HepG2 (cell line): ENCODE measurements around the gene EZH1. TPM values are rescaled to one million over a fixed set of nuclear protein-coding genes. Genes with fewer than 3 reads are reported as not detected.
A peak's percentile ranks its signal among the peaks of the same experiment; 100 is the strongest.
"Not testable (repeated sequence)": the region's sequence is repeated elsewhere in the genome, so short reads cannot be mapped to it uniquely, and the experiment has no call there.

Experiments
- ATAC-seq: fragments of 200-7000 bp; cut with Tn5 transposase; 3 replicates; pipeline ENCODE4 v1.9.1; 2020; ENCODE audit warnings: mild to moderate bottlenecking, moderate library complexity
- BruUV-seq: library from RNA; stranded (reverse); fragments of 400-500 nt; replicated peaks from 2 replicates; lab custom pipeline; 2021; lab: Mats Ljungman, UMichigan
- CTCF ChIA-PET: fragments of 300-600 bp; formaldehyde crosslinking; extraction: SDS; loops from one replicate; lab custom pipeline; 2021; ENCODE audit warnings: low total read pairs, inconsistent platforms, low intra/inter-chr PET ratio; lab: Yijun Ruan, JAX
- POLR2A ChIA-PET: fragments of 350-600 bp; sonication (Branson Sonifier 250); formaldehyde crosslinking; loops from one replicate; lab custom pipeline; 2020; ENCODE audit warnings: antibody characterized with exemption, inconsistent platforms; lab: Yijun Ruan, JAX
- DNase-seq: peaks from one replicate; pipeline ENCODE4 v3.0.0-alpha.2; 2015; ENCODE audit warnings: low spot score
- FAIRE-seq: peaks from 3 replicates; lab custom pipeline; 2011; peaks lifted over from hg19 to GRCh38; lab: Jason Lieb, UNC
- H2AFZ ChIP-seq: one replicate; pipeline ENCODE4 v1.6.1; 2011; ENCODE audit warnings: low read length, inconsistent platforms
- H3K27ac ChIP-seq: fragments of 300-600 bp; 3 replicates; pipeline ENCODE4 v1.8.0; 2011; ENCODE audit warnings: mixed run types, mild to moderate bottlenecking, mixed read lengths, low read length, inconsistent platforms; ENCODE audit not compliant: insufficient read depth; ENCODE audit errors: extremely low read length
- H3K27me3 ChIP-seq, 2 experiments: fragments of 200-600 bp in 1 of 2; 2 replicates in 1 of 2; 3 replicates in 1 of 2; pipeline versions ENCODE4 v1.6.0 to v1.8.0; 2011; ENCODE audit warnings: low read length in 2 of 2, mild to moderate bottlenecking in 2 of 2, moderate library complexity in 2 of 2, inconsistent platforms in 1 of 2; ENCODE audit not compliant: insufficient read depth in 2 of 2, control insufficient read depth in 1 of 2
- H3K36me3 ChIP-seq, 2 experiments: fragments of 200-600 bp in 1 of 2; replicated peaks in 1 of 2; 2 replicates in 1 of 2; 3 replicates in 1 of 2; pipeline versions ENCODE4 v1.5.1 to v1.8.0; 2011; ENCODE audit warnings: low read length in 2 of 2, inconsistent platforms in 1 of 2; ENCODE audit not compliant: insufficient read depth in 2 of 2, control insufficient read depth in 1 of 2
- H3K4me1 ChIP-seq: 2 replicates; pipeline ENCODE4 v1.5.1; 2012; ENCODE audit warnings: low read length, inconsistent platforms; ENCODE audit not compliant: insufficient read depth
- H3K4me2 ChIP-seq: 2 replicates; pipeline ENCODE4 v1.6.0; 2011; ENCODE audit warnings: low read depth, low read length, inconsistent platforms
- H3K4me3 ChIP-seq, 3 experiments: fragments of 200-600 bp in 1 of 3; sonication (generic), shearing (Covaris generic) in 1 of 3; replicated peaks in 1 of 3; 2 replicates each; pipeline ENCODE4 v1.5.1; 2011 to 2016; ENCODE audit warnings: low read length in 3 of 3, inconsistent platforms in 2 of 3, low read depth in 2 of 3, mild to moderate bottlenecking in 2 of 3, control low read depth in 1 of 3, mixed read lengths in 1 of 3; ENCODE audit not compliant: insufficient read depth in 1 of 3
- H3K79me2 ChIP-seq: one replicate; pipeline ENCODE4 v1.6.1; 2011; ENCODE audit warnings: low read length, inconsistent platforms; ENCODE audit not compliant: insufficient read depth
- H3K9ac ChIP-seq: 2 replicates; pipeline ENCODE4 v1.6.0; 2011; ENCODE audit warnings: mild to moderate bottlenecking, low read depth, low read length, inconsistent platforms; ENCODE audit not compliant: insufficient read depth
- H3K9me3 ChIP-seq: 2 replicates; pipeline ENCODE4 v1.5.1; 2012; ENCODE audit warnings: mild to moderate bottlenecking, low read length
- H4K20me1 ChIP-seq: 2 replicates; pipeline ENCODE4 v1.6.0; 2011; ENCODE audit warnings: inconsistent platforms, mild to moderate bottlenecking, low read length, moderate library complexity; ENCODE audit not compliant: insufficient read depth
- HNRNPUL1 ChIP-seq: fragments of 200-400 bp; formaldehyde crosslinking; IDR thresholded peaks from 2 replicates; pipeline ENCODE4 v1.6.1; 2017; ENCODE audit warnings: low read depth, mild to moderate bottlenecking, low read length, moderate library complexity
- JUN ChIP-seq: sonication (generic); formaldehyde crosslinking; IDR thresholded peaks from 2 replicates; pipeline ENCODE4 v1.4.0; 2020; ENCODE audit warnings: mild to moderate bottlenecking, missing genetic modification reagents
- MED8 ChIP-seq: sonication (generic); formaldehyde crosslinking; IDR thresholded peaks from 2 replicates; pipeline ENCODE4 v1.8.1; 2023; ENCODE audit warnings: mild to moderate bottlenecking, missing genetic modification reagents; ENCODE audit not compliant: insufficient replicate concordance
- NR2C2 ChIP-seq: sonication (generic); formaldehyde crosslinking; IDR thresholded peaks from 2 replicates; pipeline ENCODE4 v1.4.0; 2020; ENCODE audit warnings: missing genetic modification reagents, mild to moderate bottlenecking, moderate library complexity, borderline replicate concordance
- TRAFD1 ChIP-seq: sonication (generic); formaldehyde crosslinking; IDR thresholded peaks from 2 replicates; pipeline ENCODE4 v1.5.1; 2020; ENCODE audit warnings: missing genetic modification reagents, mild to moderate bottlenecking, borderline replicate concordance
- USF2 ChIP-seq, 2 experiments: sonication (generic) in 1 of 2; formaldehyde crosslinking in 1 of 2; IDR thresholded peaks; 2 replicates each; pipeline versions ENCODE4 v1.5.1 to v1.6.1; 2011 to 2020; ENCODE audit warnings: borderline replicate concordance in 1 of 2, low read depth in 1 of 2, low read length in 1 of 2, mild to moderate bottlenecking in 1 of 2, missing genetic modification reagents in 1 of 2, moderate library complexity in 1 of 2
- ZFP91 ChIP-seq: sonication (generic); formaldehyde crosslinking; IDR thresholded peaks from 2 replicates; pipeline ENCODE4 v1.9.0; 2022; ENCODE audit warnings: missing genetic modification reagents, mild to moderate bottlenecking, borderline replicate concordance
- ZNF234 ChIP-seq: sonication (generic); formaldehyde crosslinking; conservative IDR thresholded peaks from 2 replicates; pipeline ENCODE4 v1.5.1; 2020; ENCODE audit warnings: mild to moderate bottlenecking, missing genetic modification reagents
- ZNF329 ChIP-seq: sonication (generic); formaldehyde crosslinking; IDR thresholded peaks from 2 replicates; pipeline ENCODE4 v1.9.0; 2021; ENCODE audit warnings: low read depth, mild to moderate bottlenecking, missing genetic modification reagents
- ZNF33B ChIP-seq: sonication (generic); formaldehyde crosslinking; IDR thresholded peaks from 2 replicates; pipeline ENCODE4 v1.5.1; 2020; ENCODE audit warnings: mild to moderate bottlenecking, missing genetic modification reagents
- ZNF576 ChIP-seq: sonication (generic); formaldehyde crosslinking; IDR thresholded peaks from 2 replicates; pipeline ENCODE4 v1.4.0; 2020; ENCODE audit warnings: mild to moderate bottlenecking, missing genetic modification reagents
- WGBS: methylation state at CpG from one replicate; pipeline ENCODE4 v1.1.6; 2017; ENCODE audit warnings: low lambda C conversion rate; 5-methylcytosine and 5-hydroxymethylcytosine counted together
- in situ Hi-C: cut with HindIII; loops from 2 replicates; pipeline ENCODE4 v1.10.0; 2017; ENCODE audit warnings: low pct_unique_long_range_greater_than_20kb; ENCODE audit not compliant: extremely low pct_ligation_motif_present
- intact Hi-C: fragments of 100-400 bp; cut with micrococcal nuclease; formaldehyde crosslinking; loops from one replicate; pipeline ENCODE4 v1.10.0; 2022; ENCODE audit not compliant: unreplicated experiment
- polyA plus RNA-seq, 8 experiments: library from polyadenylated mRNA; depleted of rRNA in 3 of 8; stranded (reverse) in 7 of 8; unstranded in 1 of 8; fragments of >200 nt; fragmentation: Illumina TruSeq in 4 of 8; extraction: Trizol in 4 of 8; gene quantifications; 2 replicates each; pipeline versions ENCODE4 v1.2.1 to v1.2.3, GENCODE V29; 2011 to 2016; ENCODE audit warnings: low read depth in 4 of 8, missing spikeins in 1 of 8, mixed read lengths in 1 of 8; ENCODE audit not compliant: insufficient read depth in 1 of 8
- total RNA-seq, 5 experiments: library from RNA; depleted of rRNA; stranded (reverse); fragments of >200 nt; fragmentation: Illumina TruSeq; extraction: Trizol; gene quantifications; 2 replicates each; pipeline ENCODE4 v1.2.3, GENCODE V29; 2016; ENCODE audit warnings: low read depth in 1 of 5
- TF ChIP-seq, protein P1 (sequence below): sonication (generic); formaldehyde crosslinking; IDR thresholded peaks from 2 replicates; pipeline ENCODE4 v1.5.0; 2020; ENCODE audit warnings: mild to moderate bottlenecking, missing genetic modification reagents

Gene EZH1
- total and polyA plus RNA-seq, 2 of the 13 experiments (the other 11 are each of a cell fraction or from before 2014, with no cell fraction given) = 11.6 to 24.0 TPM

GRCh38 chr17:42743595-42744282, 1.1 kb downstream of the EZH1 start (continued):
- no peak for TF ChIP-seq USF2 (IDR thresholded peaks at IDR 0.05; ENCODE audit: low read depth, low read length)
- no peak for TF ChIP-seq USF2 (CRISPR knock-in tag; IDR thresholded peaks at IDR 0.05; ENCODE audit: borderline replicate concordance)
- no peak for TF ChIP-seq ZNF234 (CRISPR knock-in tag)
- no peak for TF ChIP-seq ZFP91
- no peak for TF ChIP-seq NR2C2 (CRISPR knock-in tag)
- 0 out of 2 replicates have a peak, but pooled peaks have one; percentile 6 for TF ChIP-seq TRAFD1 (CRISPR knock-in tag)
- TF ChIP-seq ZNF576 (CRISPR knock-in tag) = no peak
- TF ChIP-seq, protein P1, sequence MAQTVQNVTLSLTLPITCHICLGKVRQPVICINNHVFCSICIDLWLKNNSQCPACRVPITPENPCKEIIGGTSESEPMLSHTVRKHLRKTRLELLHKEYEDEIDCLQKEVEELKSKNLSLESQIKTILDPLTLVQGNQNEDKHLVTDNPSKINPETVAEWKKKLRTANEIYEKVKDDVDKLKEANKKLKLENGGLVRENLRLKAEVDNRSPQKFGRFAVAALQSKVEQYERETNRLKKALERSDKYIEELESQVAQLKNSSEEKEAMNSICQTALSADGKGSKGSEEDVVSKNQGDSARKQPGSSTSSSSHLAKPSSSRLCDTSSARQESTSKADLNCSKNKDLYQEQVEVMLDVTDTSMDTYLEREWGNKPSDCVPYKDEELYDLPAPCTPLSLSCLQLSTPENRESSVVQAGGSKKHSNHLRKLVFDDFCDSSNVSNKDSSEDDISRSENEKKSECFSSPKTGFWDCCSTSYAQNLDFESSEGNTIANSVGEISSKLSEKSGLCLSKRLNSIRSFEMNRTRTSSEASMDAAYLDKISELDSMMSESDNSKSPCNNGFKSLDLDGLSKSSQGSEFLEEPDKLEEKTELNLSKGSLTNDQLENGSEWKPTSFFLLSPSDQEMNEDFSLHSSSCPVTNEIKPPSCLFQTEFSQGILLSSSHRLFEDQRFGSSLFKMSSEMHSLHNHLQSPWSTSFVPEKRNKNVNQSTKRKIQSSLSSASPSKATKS (CRISPR knock-in tag) = no peak
- TF ChIP-seq ZNF33B = 0 out of 2 replicates have a peak, but pooled peaks have one; percentile 27
- no peak for TF ChIP-seq ZNF329
- TF ChIP-seq JUN = no peak
- no peak for TF ChIP-seq MED8
- TF ChIP-seq HNRNPUL1 = no peak

DNA sequence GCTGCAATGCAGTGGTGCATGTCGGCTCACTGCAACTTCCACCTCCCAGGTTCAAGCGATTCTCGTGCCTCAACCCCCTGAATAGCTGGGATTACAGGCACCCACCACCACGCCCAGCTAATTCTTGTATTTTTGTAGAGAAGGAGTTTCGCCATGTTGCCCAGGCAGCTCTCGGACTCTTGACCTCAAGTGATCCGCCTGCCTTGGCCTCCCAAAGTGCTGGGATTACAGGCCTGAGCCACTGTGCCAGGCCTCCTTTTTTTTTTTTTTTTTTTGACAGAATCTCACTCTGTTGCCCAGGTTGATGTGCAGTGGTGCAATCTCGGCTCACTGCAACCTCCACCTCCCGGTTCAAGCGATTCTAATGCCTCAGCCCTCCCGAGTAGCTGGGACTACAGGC, 1.9 kb downstream of the EZH1 start:
- 89% methylated on average over 11 of the region's 11 CpGs for WGBS
- BruUV-seq, ATAC-seq, intact Hi-C loops, H4K20me1 ChIP-seq, H3K9ac ChIP-seq, H3K36me3 ChIP-seq, H2AFZ ChIP-seq, CTCF ChIA-PET, DNase-seq, H3K27me3 ChIP-seq, H3K4me2 ChIP-seq, in situ Hi-C loops, H3K4me3 ChIP-seq, H3K9me3 ChIP-seq, FAIRE-seq, H3K27ac ChIP-seq, H3K79me2 ChIP-seq: not testable (repeated sequence)
- peaks cover 41% of the 10 kb centered on the region for H3K4me1 ChIP-seq
- POLR2A ChIA-PET = interaction anchor here (0.8 to 3.8 kb wide), 11 partner anchors 18 to 431 kb away, joined by 3 to 55 read pairs (median 7); partner anchors contain the start of genes BECN1, PSMC3IP, RAMP2 and RETREG3
